IMR-90 (cell line): ENCODE results near the gene IGLL1. TPM values are rescaled to one million over a fixed set of nuclear protein-coding genes. Genes with fewer than 3 reads are reported as not detected.

Experiments used
- ATAC-seq: fragments of 200-7000 bp; cut with Tn5 transposase; 2 replicates; pipeline ENCODE4 v1.9.1; 2020; ENCODE audit warnings: low read depth, mild to moderate bottlenecking, moderate library complexity
- Bru-seq: library from RNA; stranded (reverse); fragments of 400-500 nt; gene quantifications from one replicate; lab custom pipeline; 2021; lab: Mats Ljungman, UMichigan
- BruChase-seq, 2 experiments: library from RNA; stranded (reverse); fragments of 400-500 nt; gene quantifications; one replicate each; lab custom pipeline; 2021; lab: Mats Ljungman, UMichigan
- BruUV-seq: library from RNA; stranded (reverse); fragments of 400-500 nt; replicated peaks from 2 replicates; lab custom pipeline; 2021; lab: Mats Ljungman, UMichigan
- CTCF ChIA-PET: fragments of 300-600 bp; formaldehyde crosslinking; extraction: SDS; loops from one replicate; lab custom pipeline; 2021; ENCODE audit warnings: antibody characterized with exemption; lab: Yijun Ruan, JAX
- POLR2A ChIA-PET: fragments of 300-600 bp; sonication (Branson Sonifier 250); formaldehyde crosslinking; loops from one replicate; lab custom pipeline; 2022; ENCODE audit warnings: antibody characterized with exemption; ENCODE audit not compliant: unreplicated experiment; lab: Charles Lee
- DNase-seq: peaks from one replicate; pipeline ENCODE4 v3.0.0; 2013
- H2AFZ ChIP-seq: replicated peaks from 2 replicates; pipeline ENCODE3; 2013; ENCODE audit warnings: low read length, mild to moderate bottlenecking; ENCODE audit not compliant: poor library complexity
- H2AK5ac ChIP-seq: 2 replicates; pipeline ENCODE4 v1.6.1; 2013; ENCODE audit warnings: low read depth, low read length, inconsistent platforms
- H2AK9ac ChIP-seq: replicated peaks from 2 replicates; pipeline ENCODE3; 2013; ENCODE audit warnings: mild to moderate bottlenecking, low read depth, low read length, moderate library complexity; ENCODE audit not compliant: poor library complexity
- H2BK120ac ChIP-seq: 2 replicates; pipeline ENCODE4 v1.6.1; 2013; ENCODE audit warnings: low read depth, low read length, inconsistent platforms
- H2BK15ac ChIP-seq: 3 replicates; pipeline ENCODE4 v1.6.1; 2013; ENCODE audit warnings: low read depth, low read length, inconsistent platforms
- H2BK20ac ChIP-seq: 2 replicates; pipeline ENCODE4 v1.6.1; 2013; ENCODE audit warnings: low read depth, mild to moderate bottlenecking, inconsistent platforms, low read length, moderate library complexity
- H2BK5ac ChIP-seq: 2 replicates; pipeline ENCODE4 v1.6.1; 2013; ENCODE audit warnings: mild to moderate bottlenecking, low read depth, low read length, inconsistent platforms; ENCODE audit not compliant: poor library complexity, severe bottlenecking
- H3K14ac ChIP-seq: replicated peaks from 2 replicates; pipeline ENCODE4 v1.6.1; 2013; ENCODE audit warnings: low read depth, low read length, inconsistent platforms
- H3K18ac ChIP-seq: 2 replicates; pipeline ENCODE4 v1.6.1; 2013; ENCODE audit warnings: low read depth, low read length, control low read depth
- H3K23ac ChIP-seq: 2 replicates; pipeline ENCODE4 v1.6.1; 2013; ENCODE audit warnings: low read depth, low read length, inconsistent platforms
- H3K27ac ChIP-seq: 2 replicates; pipeline ENCODE4 v1.5.1; 2013; ENCODE audit warnings: mild to moderate bottlenecking, control low read depth, low read length; ENCODE audit not compliant: insufficient read depth
- H3K27me3 ChIP-seq: 2 replicates; pipeline ENCODE4 v1.6.1; 2013; ENCODE audit warnings: low read length; ENCODE audit not compliant: control insufficient read depth, insufficient read depth
- H3K36me3 ChIP-seq: 2 replicates; pipeline ENCODE4 v1.6.1; 2013; ENCODE audit warnings: low read length, mixed read lengths; ENCODE audit not compliant: control insufficient read depth, insufficient read depth
- H3K4ac ChIP-seq: 2 replicates; pipeline ENCODE4 v1.6.1; 2013; ENCODE audit warnings: low read depth, low read length, inconsistent platforms
- H3K4me1 ChIP-seq: 2 replicates; pipeline ENCODE4 v1.6.1; 2013; ENCODE audit warnings: low read length, mixed read lengths; ENCODE audit not compliant: control insufficient read depth, insufficient read depth
- H3K4me2 ChIP-seq: 2 replicates; pipeline ENCODE4 v1.6.1; 2013; ENCODE audit warnings: low read depth, mild to moderate bottlenecking, control low read depth, low read length, moderate library complexity
- H3K4me3 ChIP-seq: 2 replicates; pipeline ENCODE4 v1.5.1; 2013; ENCODE audit warnings: low read depth, mild to moderate bottlenecking, control low read depth, low read length, moderate library complexity; ENCODE audit not compliant: insufficient read depth
- H3K56ac ChIP-seq: 2 replicates; pipeline ENCODE4 v1.6.1; 2013; ENCODE audit warnings: low read length, inconsistent platforms; ENCODE audit not compliant: insufficient read depth; ENCODE audit errors: extremely low read depth
- H3K79me1 ChIP-seq, 2 experiments: 2 replicates each; pipeline ENCODE4 v1.6.1; 2013; ENCODE audit warnings: low read length in 2 of 2, inconsistent platforms in 1 of 2, low read depth in 1 of 2
- H3K9ac ChIP-seq: 2 replicates; pipeline ENCODE4 v1.6.1; 2013; ENCODE audit warnings: low read depth, low read length, control low read depth
- H3K9me1 ChIP-seq: 2 replicates; pipeline ENCODE4 v1.6.1; 2013; ENCODE audit warnings: low read length, inconsistent platforms; ENCODE audit not compliant: insufficient read depth
- H3K9me3 ChIP-seq: 2 replicates; pipeline ENCODE4 v1.6.1; 2013; ENCODE audit warnings: low read length; ENCODE audit not compliant: control insufficient read depth, insufficient read depth
- H4K20me1 ChIP-seq: 2 replicates; pipeline ENCODE4 v1.6.1; 2013; ENCODE audit warnings: low read length, inconsistent platforms; ENCODE audit not compliant: insufficient read depth
- H4K5ac ChIP-seq: 2 replicates; pipeline ENCODE4 v1.6.1; 2013; ENCODE audit warnings: mild to moderate bottlenecking, low read depth, low read length, control low read depth
- H4K8ac ChIP-seq, 2 experiments: 2 replicates each; pipeline ENCODE4 v1.6.1; 2013; ENCODE audit warnings: low read depth in 2 of 2, low read length in 2 of 2, control low read depth in 1 of 2, inconsistent platforms in 1 of 2
- H4K91ac ChIP-seq: 2 replicates; pipeline ENCODE4 v1.6.1; 2013; ENCODE audit warnings: low read depth, low read length, inconsistent platforms; ENCODE audit not compliant: insufficient read depth
- BHLHE40 ChIP-seq: fragments of 150-350 bp; IDR thresholded peaks from 2 replicates; pipeline ENCODE4 v1.6.1; 2016; ENCODE audit warnings: mild to moderate bottlenecking, low read depth, low read length
- CEBPB ChIP-seq: IDR thresholded peaks from 2 replicates; pipeline ENCODE4 v1.6.1; 2012; ENCODE audit warnings: low read depth, low read length, improper control_type of control experiment
- CHD1 ChIP-seq: IDR thresholded peaks from 2 replicates; pipeline ENCODE4 v1.6.1; 2012; ENCODE audit warnings: low read depth, low read length, improper control_type of control experiment
- CTCF ChIP-seq: conservative IDR thresholded peaks from 2 replicates; pipeline ENCODE4 v1.5.1; 2012; ENCODE audit warnings: mild to moderate bottlenecking, low read depth, low read length, improper control_type of control experiment
- ELK1 ChIP-seq: fragments of 150-350 bp; IDR thresholded peaks from 2 replicates; pipeline ENCODE4 v1.6.1; 2016; ENCODE audit warnings: low read depth, mild to moderate bottlenecking, low read length, moderate library complexity, borderline replicate concordance
- FOS ChIP-seq: fragments of 150-350 bp; IDR thresholded peaks from 2 replicates; pipeline ENCODE4 v1.6.1; 2016; ENCODE audit warnings: low read depth, low read length
- MAFK ChIP-seq: IDR thresholded peaks from 2 replicates; pipeline ENCODE4 v1.6.1; 2012; ENCODE audit warnings: low read depth, low read length, improper control_type of control experiment
- MXI1 ChIP-seq: IDR thresholded peaks from 2 replicates; pipeline ENCODE4 v1.6.1; 2012; ENCODE audit warnings: low read depth, mild to moderate bottlenecking, low read length, moderate library complexity, borderline replicate concordance
- NFE2L2 ChIP-seq: fragments of 150-350 bp; IDR thresholded peaks from 2 replicates; pipeline ENCODE4 v1.6.1; 2016; ENCODE audit warnings: low read depth, mild to moderate bottlenecking, low read length
- POLR2A ChIP-seq: IDR thresholded peaks from 2 replicates; pipeline ENCODE4 v1.6.1; 2012; ENCODE audit warnings: mild to moderate bottlenecking, low read depth, low read length
- RCOR1 ChIP-seq: IDR thresholded peaks from 2 replicates; pipeline ENCODE4 v1.6.1; 2012; ENCODE audit warnings: mild to moderate bottlenecking, low read length, improper control_type of control experiment; ENCODE audit not compliant: insufficient replicate concordance
- RFX5 ChIP-seq: IDR thresholded peaks from 2 replicates; pipeline ENCODE4 v1.8.0; 2012; ENCODE audit warnings: low read depth, mild to moderate bottlenecking, low read length, moderate library complexity
- SMC3 ChIP-seq: fragments of 150-350 bp; IDR thresholded peaks from 2 replicates; pipeline ENCODE4 v1.6.1; 2016; ENCODE audit warnings: low read depth, mild to moderate bottlenecking, antibody characterized with exemption, low read length, moderate library complexity
- USF2 ChIP-seq: fragments of 150-350 bp; IDR thresholded peaks from 2 replicates; pipeline ENCODE4 v1.6.1; 2017; ENCODE audit warnings: mild to moderate bottlenecking, antibody characterized with exemption, low read length, low read depth
- WGBS, 2 experiments: methylation state at CpG; one replicate each; pipeline versions ENCODE4 v1.1.5 to v1.1.7; 2013; ENCODE audit warnings: missing lambda C conversion rate in 2 of 2; ENCODE audit not compliant: insufficient read length in 1 of 2; ENCODE audit errors: extremely low coverage in 2 of 2; 5-methylcytosine and 5-hydroxymethylcytosine counted together
- dilution Hi-C: fragments of 300-500 bp; cut with HindIII; formaldehyde crosslinking; loops from one replicate; pipeline ENCODE4 v1.14.3; 2018; ENCODE audit warnings: low sequenced_read_pairs; ENCODE audit not compliant: unreplicated experiment
- in situ Hi-C: fragments of 300-500 bp; cut with MboI; formaldehyde crosslinking; loops from 3 replicates; pipeline ENCODE4 v1.14.3; 2019; ENCODE audit warnings: low sequenced_read_pairs, inconsistent platforms, mixed read lengths
- intact Hi-C: fragments of 100-400 bp; cut with micrococcal nuclease; formaldehyde crosslinking; loops from 2 replicates; pipeline ENCODE4 v1.10.0; 2022
- long read RNA-seq: library from polyadenylated mRNA; unstranded; transcript quantifications from one replicate; pipeline ENCODE4 v2.0.0, GENCODE V29; 2021; ENCODE audit not compliant: unreplicated experiment
- polyA plus RNA-seq, 3 experiments: library from polyadenylated mRNA; depleted of rRNA; stranded (reverse); fragments of >200 nt; gene quantifications; 2 replicates each; pipeline ENCODE4 v1.2.3, GENCODE V29; 2012; ENCODE audit warnings: low replicate concordance in 1 of 3
- total RNA-seq: library from RNA; depleted of rRNA; stranded (reverse); fragments of >200 nt; gene quantifications from 2 replicates; pipeline ENCODE4 v1.2.3, GENCODE V29; 2012; rRNA removed

IGLL1 gene
- total RNA-seq (not detected in 2 replicates), polyA plus RNA-seq (2012; rRNA removed) (not detected in 2 replicates), Bru-seq, nascent RNA (not detected), BruChase-seq, experiment 1, labeled RNA remaining after a 6-hour chase (percentile 9 among the genes with signal in this experiment), BruChase-seq, experiment 2, labeled RNA remaining after a 2-hour chase (not detected)
- not detected in 2 replicates for polyA plus RNA-seq (2012; cell fraction: cytosol; rRNA removed)
- polyA plus RNA-seq (2012; cell fraction: nucleus; rRNA removed; ENCODE audit: low replicate concordance): not detected in 2 replicates
- long read RNA-seq: 0 reads

- no peak within 1 kb of the TSS for H4K8ac ChIP-seq
- H2BK15ac ChIP-seq: no peak within 1 kb of the TSS
- no peak within 1 kb of the TSS; the same call in 1 of the 2 replicates for H3K23ac ChIP-seq
- dilution Hi-C loops (no loop called here), in situ Hi-C loops (no loop called here), intact Hi-C loops (no loop called here)
- no peak within 1 kb of the TSS for H3K18ac ChIP-seq
- no peak within 1 kb of the TSS for H2AK5ac ChIP-seq
- H3K9me3 ChIP-seq: no peaks in the 10 kb centered on the region
- ChIA-PET CTCF (no interaction called here), POLR2A (no interaction called here)
- no peaks in the 10 kb centered on the region for H3K9me1 ChIP-seq
- no peaks in the 10 kb centered on the region for H4K20me1 ChIP-seq
- 33% methylated on average over 6 of the region's 12 CpGs; no CpG with 5 or more reads in 1 of the 2 experiments for WGBS, 2 experiments
- no peak within 1 kb of the TSS for H3K27ac ChIP-seq
- H2AK9ac ChIP-seq: no peak within 1 kb of the TSS
- no peak within 1 kb of the TSS for H4K91ac ChIP-seq
- no peaks in the 10 kb centered on the region for H3K36me3 ChIP-seq
- H3K27me3 ChIP-seq: peaks cover 20% of the 10 kb centered on the region
- H3K4me3 ChIP-seq: no peak within 1 kb of the TSS
- no peaks in the 10 kb centered on the region for H3K4me1 ChIP-seq
- H3K79me1 ChIP-seq: no peaks in the 10 kb centered on the region
- no peak within 1 kb of the TSS for H3K56ac ChIP-seq
- H3K4me2 ChIP-seq: no peak within 1 kb of the TSS
- H3K9ac ChIP-seq: no peak within 1 kb of the TSS
- no peak within 1 kb of the TSS for H3K4ac ChIP-seq
- no peak within 1 kb of the TSS for H2AFZ ChIP-seq
- no peak within 1 kb of the TSS for H2BK20ac ChIP-seq
- no peak within 1 kb of the TSS for H4K5ac ChIP-seq
- no peak within 1 kb of the TSS for H3K14ac ChIP-seq
- no peak within 1 kb of the TSS for H2BK120ac ChIP-seq
- no peak for DNase-seq
- BruUV-seq: no TSS peak
- H2BK5ac ChIP-seq: no peak within 1 kb of the TSS
- no peak for ATAC-seq
- TF ChIP-seq POLR2A (no peak), FOS (no peak), ELK1 (no peak), CHD1 (no peak), MAFK (no peak), MXI1 (no peak), CTCF (no peak), SMC3 (no peak), BHLHE40 (no peak), RCOR1 (no peak), CEBPB (no peak), RFX5 (no peak), NFE2L2 (no peak), USF2 (no peak)
Observed at GRCh38 chr22:23579870-23580575, at the start of gene IGLL1. Gene IGLL1 (minus strand): TSS chr22:23580290. CDS start chr22:23580190, 100 bp downstream.
